NCI-H526 (cell line): ENCODE measurements around the gene PAPSS1.

ENCODE experiments used
- DNase-seq, 2 experiments: peaks; one replicate each; lab custom pipeline; 2025; lab: John Stamatoyannopoulos, UW

PAPSS1 gene

DNA sequence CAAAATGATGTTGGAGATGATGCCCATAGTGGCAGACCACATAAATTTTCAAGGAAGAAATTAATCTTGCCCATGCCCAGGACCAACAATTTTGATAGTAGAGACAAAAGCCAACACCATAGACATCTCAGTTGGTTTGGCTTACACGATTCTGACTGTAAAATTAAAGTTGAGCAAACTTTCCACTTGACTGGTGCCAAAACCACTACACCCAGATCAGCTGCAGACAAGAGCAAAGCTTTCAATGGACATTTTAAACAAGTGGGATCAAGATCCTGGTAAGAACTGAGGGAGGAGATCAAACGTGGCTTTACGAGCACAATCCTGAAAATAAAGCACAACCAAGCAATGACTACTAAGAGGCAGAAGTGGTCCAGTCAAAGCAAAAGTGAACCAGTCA, 90.7 kb downstream of the PAPSS1 start:
- DNase-seq = no peak

DNA sequence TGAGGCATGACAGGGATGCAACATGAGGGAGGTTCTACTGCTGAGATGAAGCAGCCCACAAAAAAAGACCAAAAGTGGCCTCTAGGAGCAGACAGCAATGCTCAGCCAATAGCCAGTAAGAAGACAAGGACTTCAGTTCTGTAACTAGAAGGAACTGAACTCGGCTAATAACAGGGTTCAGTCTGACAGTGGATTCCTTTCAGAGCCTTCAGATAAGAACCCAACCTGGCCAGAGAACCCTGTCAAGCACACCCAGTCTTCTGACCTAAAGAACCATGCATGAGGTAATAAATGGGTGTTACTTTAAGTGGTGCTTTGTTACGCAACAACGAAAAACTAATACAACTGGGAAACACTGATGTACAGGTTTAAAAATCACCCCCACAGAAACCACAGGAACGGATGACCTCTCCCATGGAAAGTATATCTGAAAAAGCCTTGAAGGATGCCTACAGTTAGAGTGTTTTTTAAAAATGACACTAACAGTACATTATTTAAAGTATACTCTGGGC, 94.6 kb downstream of the PAPSS1 start:
- DNase-seq = no peak

DNA sequence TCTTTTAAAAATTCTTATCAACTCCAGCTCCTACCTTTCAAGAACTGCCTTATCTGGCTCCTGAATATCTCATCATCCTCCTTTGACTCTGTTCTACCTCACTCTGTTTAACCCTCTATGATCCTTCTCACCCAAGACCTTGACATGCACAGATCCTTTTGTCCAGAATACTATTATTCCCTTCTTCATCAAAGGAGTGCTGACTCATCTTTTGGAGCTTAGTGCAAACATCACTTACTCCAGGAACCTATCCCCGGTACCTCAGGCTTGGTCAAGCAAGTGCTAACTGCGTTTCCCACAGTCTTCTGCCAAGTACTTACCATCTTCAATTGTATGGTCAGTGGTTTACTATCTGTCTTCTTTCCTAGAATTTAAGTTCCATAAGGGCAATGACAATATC, 96.0 kb downstream of the PAPSS1 start:
- no peak for DNase-seq

DNA sequence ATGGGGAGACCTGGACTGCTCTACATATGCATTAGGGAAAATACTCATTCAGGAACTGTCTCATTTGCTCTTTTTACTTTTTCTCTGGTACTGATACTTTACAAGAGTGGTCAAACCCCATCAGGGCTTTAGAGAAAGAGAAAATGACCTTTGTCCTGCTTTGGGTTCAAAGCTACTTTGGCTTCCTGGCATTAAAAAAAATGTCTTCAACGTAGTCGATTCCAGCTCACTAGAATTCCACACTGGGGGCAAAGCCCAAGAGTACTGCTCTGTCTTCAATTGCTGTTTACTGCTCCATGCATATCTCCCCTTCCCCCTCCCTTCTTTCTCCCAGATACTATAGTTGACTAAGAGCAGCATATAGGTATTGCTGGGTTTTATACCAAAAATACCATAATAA, 98.0 kb downstream of the PAPSS1 start:
- DNase-seq = no peak

DNA sequence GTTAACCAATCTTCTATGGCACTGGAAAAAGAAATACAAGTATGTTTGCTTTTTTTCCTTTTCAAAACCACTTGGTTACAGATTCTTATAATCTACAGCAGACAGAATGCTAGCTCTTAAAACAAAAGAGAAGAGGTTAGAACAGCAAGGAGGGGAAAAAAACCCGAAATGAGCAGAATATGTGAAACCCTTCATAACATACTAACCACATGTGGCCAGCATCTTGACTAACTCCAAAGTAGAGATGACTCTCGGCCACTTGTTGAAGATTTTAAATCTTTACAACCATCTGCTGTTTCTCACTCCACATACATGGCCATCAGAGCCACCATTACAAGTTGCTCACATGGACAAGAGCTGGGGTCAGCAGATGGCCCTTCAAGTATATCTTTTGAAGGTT, 100.3 kb downstream of the PAPSS1 start:
- DNase-seq = no peak

DNA sequence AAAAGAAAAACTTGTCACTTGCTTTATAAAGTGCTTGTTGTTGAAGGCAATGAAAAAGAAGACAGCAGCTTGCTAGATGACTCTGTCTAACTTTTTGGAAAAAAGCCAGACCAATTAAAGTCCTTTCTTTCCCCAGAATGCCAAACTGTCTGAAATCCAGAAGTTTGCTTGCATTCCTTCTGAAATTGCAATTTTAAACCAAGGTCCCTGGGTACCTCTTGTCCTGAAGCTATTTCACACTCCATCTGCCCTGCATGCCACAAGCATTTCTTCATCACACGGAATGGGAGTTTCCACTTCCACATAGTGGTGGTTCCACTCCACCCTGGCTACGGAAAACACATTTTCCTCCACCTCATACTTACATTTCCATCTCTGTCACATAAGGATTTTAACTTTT, 101.0 kb downstream of the PAPSS1 start:
- no peak for DNase-seq

DNA sequence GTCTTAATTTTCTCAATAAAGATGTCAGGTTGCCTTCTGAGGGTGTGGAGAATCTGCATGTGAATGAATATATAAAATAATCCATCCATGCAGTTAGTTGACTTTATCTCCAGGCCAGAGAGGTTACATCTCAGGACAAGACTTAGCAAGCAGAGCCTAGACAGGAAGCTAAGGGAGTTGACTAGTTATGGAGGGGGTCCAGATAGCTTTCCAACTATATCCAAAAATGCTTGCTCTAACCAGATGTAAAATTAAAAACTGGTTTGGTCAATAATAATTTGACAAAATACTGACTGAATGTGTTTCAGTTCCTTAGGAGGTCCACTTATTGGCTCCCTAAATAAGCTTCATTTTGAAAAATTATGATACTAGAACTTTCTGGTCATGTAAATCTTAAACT, 101.4 kb downstream of the PAPSS1 start:
- no peak for DNase-seq

DNA sequence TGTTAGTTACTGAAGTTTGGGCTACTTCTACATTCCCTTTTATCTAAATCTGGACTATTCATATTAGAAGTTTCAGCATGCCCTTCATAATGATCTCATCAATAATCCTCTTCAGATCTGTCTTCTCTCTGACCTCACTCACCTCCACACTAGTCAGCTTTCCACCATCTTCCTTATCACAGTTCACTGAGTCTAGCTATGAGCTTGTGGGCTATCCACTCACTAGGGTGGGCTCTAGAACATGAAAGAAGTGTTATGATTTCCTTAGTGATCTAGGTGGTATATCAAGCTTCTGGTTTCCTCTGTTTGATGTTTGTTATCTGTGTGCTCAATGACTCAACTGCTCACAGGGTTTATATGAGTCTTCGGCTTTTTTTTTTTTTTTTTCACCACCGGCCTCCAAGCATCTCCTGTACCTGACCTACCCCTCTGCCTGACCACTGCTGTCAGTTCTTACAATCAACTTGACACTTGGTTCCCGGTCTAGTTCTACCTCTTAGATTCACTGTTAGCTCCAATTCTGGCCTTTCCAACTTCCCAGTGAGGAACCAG, 103.1 kb downstream of the PAPSS1 start:
- no peak for DNase-seq

DNA sequence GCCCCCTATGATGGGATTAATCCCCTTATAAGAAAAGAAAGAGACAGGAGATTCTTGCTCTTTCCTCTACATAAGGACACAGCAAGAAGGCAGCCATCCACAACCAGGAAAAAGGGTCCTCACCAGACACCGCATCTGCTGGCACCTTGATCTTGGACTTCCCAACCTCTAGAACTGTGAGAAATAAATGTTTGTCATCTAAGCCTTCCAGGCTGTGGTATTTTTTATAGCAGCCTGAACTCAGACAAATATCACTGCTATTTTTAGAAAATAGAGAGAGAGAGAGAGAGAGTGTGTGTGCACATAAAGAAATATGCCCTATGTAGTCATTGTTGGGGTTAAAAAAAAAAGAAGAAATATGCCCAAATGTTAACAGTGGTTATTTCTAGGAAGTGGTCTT, 104.2 kb downstream of the PAPSS1 start:
- DNase-seq = no peak

DNA sequence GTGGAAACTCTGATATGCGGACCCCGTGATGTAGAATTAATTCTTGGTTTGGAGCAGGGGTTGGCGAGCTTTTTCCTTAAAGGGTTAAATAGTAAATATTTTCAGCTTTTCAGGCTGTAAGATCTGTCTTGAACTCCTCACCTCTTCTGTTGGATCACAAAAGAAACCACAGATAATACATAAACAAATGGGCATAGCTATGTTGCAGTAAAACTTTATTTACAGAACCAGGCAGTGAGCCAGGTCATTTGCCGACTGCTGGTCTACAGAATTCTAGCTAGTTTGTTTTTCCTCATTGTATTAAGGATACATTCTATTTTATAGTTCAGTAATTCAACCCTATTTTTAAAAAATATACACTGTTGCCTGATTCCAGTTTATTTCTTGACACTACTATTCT, 116.6 kb downstream of the PAPSS1 start:
- DNase-seq = peak; percentile 73 to 78

DNA sequence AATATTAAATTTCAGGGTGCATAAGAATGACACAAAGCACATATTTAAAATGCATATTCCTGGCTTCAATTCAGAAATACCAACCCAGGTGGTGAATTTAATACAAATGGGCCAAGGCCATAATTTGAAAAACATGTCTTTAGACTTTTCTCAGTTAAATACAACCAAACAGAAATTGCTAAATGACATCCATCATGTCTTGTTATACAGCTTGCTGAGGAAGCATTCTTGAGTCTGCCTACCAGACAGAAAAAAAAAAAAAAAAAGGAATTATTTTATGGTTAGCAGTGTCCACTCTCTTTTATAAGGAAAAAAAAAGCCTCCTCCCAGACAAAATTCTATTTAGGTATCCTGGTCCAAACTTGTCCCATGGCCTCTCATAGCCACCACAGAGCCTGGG, 119.1 kb downstream of the PAPSS1 start:
- no peak for DNase-seq

DNA sequence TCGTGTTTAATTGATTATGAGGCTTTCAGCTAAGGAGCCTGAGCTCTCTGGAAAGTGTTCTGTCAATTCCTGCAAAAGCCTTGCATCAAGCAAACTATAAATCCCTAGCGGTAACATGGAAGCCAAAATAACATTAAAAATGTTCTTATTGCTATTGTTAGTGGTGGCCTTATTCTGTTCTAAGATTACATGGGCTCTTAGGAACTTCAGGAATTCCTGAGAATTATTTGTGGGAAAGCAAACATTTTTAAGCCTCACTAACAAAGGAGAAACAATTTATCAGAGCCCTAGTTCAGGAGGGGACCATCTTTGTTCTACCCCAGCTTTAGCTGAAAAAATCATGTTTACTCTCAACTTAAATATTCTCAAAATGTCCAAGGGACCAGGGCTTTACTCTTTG, 119.6 kb downstream of the PAPSS1 start:
- no peak for DNase-seq

DNA sequence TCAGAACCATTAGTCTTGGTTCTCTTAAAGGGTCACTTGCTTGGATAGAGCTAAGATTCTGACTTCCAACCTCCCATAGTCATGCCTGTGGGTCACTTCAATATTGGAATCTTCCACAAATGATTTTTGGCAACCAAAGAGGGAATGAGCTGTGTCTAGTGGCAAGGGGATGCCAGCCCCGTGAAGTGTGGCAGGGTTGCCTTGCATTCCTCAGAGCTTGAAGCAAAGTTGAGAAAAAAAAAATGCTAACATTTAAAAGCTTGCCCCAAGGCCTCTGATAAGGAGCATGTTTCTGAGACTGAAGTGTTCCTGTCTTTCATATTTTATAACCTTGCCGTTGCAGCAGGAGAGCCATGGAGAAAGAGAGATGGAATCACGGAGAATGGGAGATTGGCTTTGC, 120.2 kb downstream of the PAPSS1 start:
- no peak for DNase-seq

DNA sequence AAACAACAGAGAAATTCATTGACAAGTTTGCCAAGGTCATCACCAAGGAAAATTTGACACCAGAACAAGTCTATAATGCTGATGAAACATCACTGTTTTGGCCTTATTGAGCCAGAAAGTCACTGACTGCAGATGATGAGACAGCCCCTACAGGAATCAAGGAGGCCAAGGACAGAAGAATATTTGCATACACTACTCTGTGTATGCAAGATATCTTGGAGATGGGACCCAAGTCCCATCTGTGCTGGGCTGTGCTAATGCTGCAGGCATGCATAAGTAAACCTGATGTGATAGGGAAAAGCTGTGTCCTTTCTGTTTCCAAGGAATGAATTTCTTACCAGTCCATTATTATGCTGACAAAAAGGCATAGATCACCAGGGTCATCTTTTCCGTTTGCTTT, 126.8 kb downstream of the PAPSS1 start:
- no peak for DNase-seq

DNA sequence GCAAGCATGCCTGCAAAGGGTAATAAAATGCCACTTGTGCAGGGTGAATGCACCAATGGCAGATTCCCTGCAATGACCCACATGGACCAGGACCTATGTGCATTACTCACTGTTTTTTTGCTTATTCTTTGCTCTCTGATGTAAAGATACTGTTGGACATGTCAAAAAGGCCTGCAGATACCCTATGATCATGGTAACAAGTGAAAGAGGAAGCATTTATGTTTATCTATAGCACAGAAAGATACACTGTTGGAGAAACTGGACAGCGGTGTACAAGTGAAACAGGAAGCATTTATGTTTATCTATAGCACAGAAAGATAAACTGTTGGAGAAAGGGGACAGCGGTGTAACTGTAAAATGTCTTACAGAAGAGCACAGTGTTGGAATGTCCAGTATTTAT, 127.5 kb downstream of the PAPSS1 start:
- no peak for DNase-seq

DNA sequence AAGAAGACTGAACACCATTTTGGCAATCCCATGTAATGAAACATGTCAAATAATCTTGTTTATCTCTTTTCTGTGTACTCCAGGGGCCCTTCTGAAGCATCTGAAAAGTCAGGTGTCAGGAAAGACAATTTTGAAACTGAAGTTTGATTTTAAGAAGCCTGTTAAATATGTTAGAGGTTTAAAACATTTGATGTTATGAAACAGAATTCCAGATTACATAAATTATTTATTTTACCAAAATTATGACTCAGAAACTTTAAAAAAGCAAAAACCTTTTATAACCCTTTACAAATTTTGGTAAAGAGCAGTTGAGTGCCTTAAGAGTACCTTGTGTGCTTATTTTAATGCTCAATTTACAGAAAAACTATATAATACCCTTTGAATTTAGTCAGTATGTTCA, 130.8 kb downstream of the PAPSS1 start:
- no peak for DNase-seq

DNA sequence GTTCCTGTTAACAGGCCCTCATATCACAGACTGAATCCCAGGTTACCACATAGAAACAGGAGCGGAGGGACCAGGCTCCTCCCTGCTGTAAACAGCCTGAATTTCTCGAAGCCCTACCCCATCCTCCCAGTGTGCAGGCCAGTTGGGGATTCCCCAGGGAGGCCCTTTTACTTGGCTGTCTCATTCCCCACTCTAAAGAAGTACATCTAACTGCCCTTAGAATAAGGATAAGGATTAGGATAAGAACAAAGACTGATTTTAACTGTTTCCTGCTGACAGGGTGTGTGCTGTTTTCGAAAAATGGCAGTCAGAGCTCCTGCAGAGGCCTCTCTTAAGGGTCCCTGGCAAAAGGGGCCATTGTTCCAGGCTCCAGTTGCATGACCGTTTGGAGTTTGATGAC, 133.7 kb downstream of the PAPSS1 start:
- DNase-seq = no peak

DNA sequence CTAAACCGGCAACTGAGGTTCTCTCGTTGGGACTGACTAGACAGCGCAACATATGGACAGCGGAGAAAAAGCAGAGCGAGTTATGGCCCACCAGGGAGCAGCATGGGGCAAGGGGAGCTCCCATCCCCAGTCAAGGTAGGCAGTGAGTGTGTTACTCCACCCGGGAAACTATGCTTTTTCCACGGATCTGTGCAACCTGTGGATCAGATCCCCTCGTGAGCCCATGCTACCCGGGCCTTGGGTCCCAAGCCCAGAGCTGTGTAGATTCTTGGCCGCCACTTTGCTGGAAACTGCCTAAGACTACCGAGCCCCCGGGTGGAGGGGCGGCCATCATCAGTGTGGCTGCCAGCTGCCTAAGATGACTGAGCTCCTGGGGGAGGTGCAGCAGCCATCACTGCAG, 140.9 kb downstream of the PAPSS1 start:
- no peak for DNase-seq

DNA sequence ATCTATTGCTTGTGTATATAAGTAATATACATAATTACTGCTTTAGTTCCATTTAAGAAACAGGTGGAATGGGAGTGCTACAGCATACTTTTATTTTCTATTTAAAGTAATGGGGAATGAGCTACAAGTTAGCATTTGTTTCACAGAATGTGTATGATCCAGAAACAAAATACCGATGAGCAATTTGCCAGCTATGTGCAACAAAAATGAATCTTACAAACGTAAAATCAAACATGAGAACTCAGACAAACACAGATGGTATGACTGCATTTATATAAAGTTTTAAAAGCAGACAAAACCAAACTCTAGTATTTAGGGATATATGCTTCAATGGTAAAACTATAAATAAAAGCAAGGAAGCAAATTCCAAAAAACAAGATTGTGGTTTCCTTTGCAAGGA, 141.7 kb downstream of the PAPSS1 start:
- no peak for DNase-seq

DNA sequence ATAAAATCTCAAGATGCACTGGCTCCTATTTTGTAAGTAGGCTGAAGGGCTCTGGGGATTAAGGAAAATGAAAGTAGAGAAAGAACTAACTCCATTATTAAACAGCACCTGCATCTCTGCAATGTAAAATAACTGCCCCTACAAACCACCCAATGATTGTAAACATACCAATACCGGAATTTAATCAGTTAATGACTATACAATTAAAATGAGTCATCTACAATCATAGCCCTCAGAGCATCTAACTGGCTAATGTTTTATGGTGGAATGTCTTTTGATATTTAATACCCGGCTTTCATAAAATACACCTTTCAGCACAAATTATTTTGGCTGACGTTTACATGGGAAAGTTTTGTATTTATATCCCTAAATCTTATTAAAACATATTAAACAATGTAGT, 142.3 kb downstream of the PAPSS1 start:
- DNase-seq = no peak

DNA sequence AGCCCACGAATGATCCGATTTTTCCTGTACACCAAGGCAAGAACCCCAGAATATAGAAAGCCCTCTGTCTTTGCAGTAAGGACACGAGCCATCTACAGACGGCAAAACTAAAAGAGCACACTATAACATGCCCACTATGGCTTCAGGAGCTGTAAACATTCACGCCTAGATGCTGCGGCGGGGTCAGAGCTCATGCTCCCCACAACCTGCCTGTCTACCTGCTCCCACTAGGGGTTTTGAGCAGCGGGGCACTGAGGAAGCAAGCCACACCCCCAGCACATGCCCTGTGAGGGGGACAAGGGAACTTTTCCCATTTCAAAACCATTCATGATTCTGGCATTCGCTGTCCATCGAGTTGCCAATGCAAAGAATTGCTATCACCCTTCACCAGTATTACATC, 144.8 kb downstream of the PAPSS1 start:
- no peak for DNase-seq

DNA sequence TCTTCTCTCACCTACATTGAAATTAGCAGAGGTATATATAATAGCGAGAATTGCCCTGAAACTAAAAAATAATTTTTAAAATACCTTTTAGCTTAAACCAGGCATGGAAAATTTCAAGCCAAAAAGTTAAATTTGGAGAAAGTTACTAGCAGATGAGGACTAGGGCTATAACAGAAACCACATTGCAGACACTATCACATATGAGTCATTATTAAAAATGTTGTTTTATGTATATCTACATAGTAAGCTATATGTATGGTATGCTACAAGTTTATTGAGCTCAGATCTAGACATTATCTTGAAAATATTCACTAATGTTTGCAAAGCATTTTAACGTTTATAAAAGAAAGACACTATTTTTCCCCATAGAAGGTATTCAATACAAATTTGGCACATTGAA, 147.8 kb downstream of the PAPSS1 start:
- DNase-seq = no peak

DNA sequence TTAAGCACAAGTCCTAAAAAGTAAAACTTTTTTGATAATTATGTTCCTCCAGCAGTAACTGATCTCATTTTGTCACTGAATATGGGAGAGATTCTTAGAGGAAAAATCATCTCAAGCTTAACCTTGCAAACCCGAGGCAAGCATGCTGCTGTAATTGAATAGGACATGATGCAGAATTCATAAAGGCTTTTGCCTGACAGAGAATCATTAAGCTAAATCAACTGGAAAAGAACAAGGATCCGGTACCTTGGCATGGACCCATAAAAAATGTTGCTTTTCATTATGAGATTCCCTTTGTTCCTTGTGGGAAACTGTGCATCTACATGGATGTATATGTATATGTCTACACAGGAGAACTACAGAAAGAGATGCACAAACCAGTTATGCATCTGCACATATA, 149.1 kb downstream of the PAPSS1 start:
- DNase-seq = no peak

DNA sequence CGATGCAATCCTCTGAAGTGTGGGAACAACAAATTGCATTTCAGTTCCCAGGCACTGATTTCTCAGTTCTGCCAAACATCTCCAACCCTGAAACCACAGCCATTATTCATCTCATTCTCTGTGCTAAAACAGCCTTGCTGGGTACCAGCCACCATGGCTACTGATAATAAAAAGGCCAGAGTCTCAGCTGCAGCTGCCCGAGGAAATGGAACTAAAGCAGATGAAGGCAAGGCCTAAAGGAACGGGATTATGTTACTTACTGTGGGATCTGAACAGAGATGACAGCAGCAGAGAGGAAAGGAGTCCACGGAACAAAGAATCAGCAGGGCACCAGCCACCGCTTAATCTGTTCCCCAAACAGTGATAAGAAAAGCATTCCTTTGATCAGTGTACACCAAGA, 155.7 kb downstream of the PAPSS1 start:
- no peak for DNase-seq
